HG02623 (cell line): Measurements from ENCODE around the gene MAP6D1.
"Not testable (repeated sequence)": the region's sequence is repeated elsewhere in the genome, so short reads cannot be mapped to it uniquely, and the experiment has no call there.

Experiments
- ATAC-seq: cut with Tn5 transposase; IDR thresholded peaks from one replicate; pipeline ENCODE4 v1.9.1; 2021; ENCODE audit warnings: moderate library complexity; ENCODE audit not compliant: unreplicated experiment

Gene MAP6D1

GRCh38 chr3:183801601-183802000, 23.8 kb downstream of the MAP6D1 start:
- ATAC-seq: no peak

DNA sequence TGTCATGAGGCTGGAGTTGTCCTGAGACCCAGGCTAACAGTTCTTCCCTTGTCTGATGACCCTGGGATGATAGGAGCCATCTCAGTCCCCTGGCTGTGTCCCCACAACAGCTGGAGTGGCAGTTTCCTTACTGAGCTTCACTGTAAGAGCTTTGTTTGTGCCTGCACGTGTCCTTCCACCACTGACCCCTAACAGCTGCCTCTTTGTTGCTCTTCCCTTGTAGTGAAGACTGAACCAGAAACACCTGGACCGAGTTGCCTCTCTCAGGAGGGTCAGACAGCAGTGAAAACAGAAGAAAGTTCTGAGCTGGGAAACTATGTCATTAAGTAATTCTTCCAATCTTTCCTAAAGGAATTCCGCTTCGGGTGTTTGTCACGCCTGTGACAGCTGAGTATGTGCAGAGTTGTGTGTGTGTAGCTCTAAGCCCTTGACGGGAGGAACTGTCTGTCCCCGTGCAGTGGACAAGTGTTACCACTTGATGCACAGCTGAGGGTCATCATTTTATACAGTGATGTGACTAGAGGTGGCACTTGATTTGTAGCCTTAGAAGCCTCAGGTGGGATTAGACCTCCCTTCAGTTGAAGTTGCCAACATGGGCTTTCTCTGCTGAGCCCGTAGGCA, 25.0 kb downstream of the MAP6D1 start:
- ATAC-seq: no peak

DNA sequence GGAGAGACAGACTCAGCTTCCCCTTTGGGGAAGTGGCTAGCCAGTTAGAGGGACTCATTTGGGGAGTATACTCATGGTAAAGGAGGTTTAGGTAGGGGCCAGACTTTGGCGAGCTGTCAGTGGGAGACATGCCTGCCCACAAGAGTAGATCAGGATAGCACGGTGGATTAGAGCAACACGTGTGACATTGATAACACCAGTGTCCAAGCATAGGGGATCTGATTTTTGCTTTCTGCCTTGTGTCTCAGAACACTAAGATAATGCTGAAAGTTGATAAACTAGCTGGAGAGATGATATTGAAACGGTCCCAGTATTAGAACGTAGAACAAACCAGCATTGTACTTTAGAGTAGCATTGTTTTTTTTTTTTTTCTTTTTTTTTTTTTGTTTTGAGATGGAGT, 25.9 kb downstream of the MAP6D1 start:
- no peak for ATAC-seq

DNA sequence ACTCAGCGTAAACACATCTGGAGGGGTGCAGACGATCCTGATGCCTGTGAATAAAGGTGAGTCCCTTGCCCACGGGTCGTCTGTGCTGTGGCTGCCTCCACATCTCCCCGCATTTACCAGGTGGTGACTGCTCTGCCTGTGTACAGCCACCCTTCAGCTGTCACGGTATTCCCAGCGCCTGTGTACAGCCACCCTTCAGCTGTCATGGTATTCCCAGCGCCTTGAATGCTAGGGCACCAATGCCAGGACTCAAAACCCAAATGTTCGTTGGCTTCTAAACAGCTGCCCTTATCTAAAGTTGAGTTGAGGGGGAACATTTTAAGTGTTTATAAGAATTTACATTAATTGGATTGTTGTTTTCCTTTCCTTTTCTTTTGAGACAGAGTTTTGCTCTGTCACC, 27.4 kb downstream of the MAP6D1 start:
- no peak for ATAC-seq

GRCh38 chr3:183796372-183796771, 29.0 kb downstream of the MAP6D1 start:
- no peak for ATAC-seq

DNA sequence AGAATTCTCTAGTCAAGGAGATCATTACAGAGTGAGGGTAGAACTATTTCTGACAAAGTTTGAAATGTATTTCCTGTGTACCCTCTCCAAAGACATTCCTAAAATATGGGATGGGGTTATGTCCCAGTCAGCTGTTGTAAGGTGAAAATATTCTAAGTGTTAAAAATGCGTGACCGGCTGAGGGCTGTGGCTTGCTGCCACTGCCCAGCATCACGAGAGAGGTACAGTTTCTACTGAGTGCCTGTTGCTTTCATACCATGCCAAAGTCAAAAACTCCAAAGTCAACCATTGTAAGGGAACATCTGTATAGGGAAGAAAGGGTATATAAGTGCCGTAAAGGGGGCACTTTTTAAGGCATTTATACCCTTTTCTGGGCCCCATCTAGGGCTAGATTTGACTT, 30.9 kb downstream of the MAP6D1 start:
- no peak for ATAC-seq

- no peak for ATAC-seq
These were observed 32.4 kb downstream of the MAP6D1 start for GRCh38 chr3:183792976-183793375.

GRCh38 chr3:183790700-183791099, 34.7 kb downstream of the MAP6D1 start:
- ATAC-seq: no peak

DNA sequence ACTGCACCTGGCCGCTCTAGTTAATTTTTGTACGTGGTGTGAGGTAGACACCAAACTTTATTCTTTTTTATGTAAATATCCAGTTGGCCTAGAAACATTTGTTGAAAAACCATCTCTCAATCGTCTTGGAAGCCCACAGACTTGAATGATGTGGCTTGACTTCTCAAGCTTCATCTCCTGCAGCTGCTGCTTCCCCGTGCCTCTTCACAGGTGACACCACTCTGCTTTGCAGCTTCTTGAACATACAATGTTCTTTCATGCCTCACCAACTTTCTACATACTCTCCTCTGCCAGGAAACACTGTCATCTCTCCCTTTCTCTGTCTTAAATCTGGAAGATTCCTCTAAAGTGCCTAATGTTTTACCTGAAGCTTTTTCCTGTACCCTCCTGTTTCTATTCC, 35.6 kb downstream of the MAP6D1 start:
- ATAC-seq: no peak

DNA sequence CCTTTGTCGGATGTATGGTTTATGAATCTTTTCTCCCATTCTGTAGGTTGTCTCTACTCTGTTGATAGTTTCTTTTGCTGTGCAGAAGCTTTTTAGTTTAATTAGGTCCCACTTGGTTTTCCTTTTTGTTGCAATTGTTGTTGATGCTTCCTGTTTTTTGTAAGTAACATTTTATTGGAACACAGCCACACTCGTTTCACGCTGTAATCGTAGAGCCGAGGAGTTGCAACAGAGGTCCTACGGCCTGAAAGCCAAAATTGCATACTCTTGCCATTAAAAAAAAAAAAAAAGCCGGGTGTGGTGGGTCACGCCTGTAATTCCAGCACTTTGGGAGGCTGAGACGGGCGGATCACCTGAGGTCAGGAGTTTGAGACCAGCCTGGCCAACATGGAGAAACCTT, 40.9 kb downstream of the MAP6D1 start:
- ATAC-seq: not testable (repeated sequence)

DNA sequence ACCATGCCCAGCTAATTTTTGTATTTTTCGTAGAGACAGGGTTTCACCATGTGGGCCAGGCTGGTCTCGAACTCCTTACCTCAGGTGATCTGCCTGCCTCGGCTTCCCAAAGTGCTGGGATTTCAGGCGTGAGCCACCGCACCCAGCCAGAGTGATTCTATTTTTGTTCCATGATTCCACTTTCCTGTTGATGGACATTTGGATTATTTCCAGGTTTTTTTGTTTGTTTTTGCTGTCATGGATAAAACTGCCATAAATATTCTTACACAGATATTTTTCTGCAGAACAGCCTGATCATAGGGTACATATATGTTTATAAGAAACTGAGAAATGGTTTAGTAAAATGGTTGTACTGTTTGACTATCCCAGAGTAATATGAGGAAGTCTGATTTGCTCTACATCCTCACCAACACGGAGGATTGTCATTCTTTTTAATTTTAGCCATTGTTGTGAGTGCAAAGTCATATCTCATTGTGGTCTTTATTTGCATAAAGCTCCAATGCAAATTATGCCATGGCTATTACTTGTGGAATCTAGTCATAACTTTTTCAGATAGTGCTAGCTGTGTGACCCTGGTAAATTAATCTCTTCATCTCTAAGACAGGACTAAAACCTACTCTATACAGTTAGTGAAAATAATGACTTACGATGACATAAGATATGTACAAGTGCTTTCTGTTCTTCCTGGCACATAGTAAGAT, 42.7 kb downstream of the MAP6D1 start:
- no peak for ATAC-seq

DNA sequence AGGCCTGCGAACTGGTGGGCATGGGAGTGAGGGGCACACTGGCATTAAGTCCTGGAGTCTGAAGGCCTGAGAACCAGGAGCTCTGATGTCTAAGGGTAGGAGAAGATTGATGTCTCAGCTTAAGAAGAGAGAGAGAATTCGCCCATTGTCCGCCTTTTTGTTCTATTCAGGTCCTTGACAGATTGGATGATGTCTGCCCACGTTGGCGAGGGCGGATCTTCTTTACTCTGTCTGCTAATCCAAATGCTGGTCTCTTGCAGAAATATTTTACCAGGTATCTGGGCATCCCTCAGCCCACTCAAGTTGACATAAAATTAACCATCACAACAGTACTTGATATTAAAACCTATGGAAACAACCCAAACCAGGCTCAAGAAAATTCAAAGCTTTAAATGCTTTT, 44.1 kb downstream of the MAP6D1 start:
- ATAC-seq: no peak

DNA sequence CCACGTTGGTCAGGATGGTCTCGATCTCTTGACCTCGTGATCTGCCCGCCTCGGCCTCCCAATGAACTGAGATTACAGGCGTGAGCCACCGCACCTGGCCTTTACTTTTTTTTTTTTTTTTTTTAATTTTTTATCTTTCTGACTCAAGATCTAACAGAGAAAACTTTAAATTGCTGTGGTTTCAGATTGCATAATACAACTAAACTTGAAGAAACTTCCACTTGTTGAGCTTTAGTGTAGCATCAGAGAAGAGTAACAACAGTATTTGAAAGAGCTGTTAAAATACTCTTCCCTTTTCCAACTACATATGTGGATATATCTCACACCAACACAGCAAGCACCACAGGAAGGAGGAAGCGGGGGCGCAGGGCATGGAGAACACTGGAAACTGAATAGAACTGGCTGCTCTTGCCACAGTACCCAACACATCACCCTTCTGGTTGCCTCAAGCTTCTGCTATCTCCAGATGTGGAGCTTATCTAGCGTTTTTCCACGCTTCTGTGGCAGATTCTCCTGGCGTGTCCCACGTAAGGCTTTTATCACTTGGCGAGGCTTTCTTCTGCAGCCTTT, 45.4 kb downstream of the MAP6D1 start:
- no peak for ATAC-seq

- no peak for ATAC-seq
These were observed 48.3 kb downstream of the MAP6D1 start for GRCh38 chr3:183777016-183777618.

DNA sequence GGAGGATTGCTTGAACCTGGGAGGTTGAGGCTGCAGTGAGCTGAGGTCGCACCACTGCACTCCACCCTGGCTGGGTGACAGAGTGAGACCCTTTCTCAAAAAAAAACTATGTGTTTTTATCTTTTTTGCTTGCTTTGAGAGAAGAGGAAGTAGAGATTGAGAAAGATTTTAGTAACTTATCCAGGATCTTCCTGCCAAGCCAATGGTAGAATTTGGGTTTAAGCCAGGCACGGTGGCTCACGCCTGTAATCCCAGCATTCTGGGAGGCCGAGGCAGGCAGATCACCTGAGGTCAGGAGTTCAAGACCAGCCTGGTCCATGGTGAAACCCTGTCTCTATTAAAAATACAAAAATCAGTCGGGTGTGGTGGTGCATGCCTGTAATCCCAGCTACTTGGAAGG, 48.9 kb downstream of the MAP6D1 start:
- ATAC-seq: not testable (repeated sequence)

- ATAC-seq: no peak
These were observed 49.6 kb downstream of the MAP6D1 start for GRCh38 chr3:183775781-183776180.

GRCh38 chr3:183774631-183775030, 50.7 kb downstream of the MAP6D1 start:
- no peak for ATAC-seq

GRCh38 chr3:183769453-183769852, 55.9 kb downstream of the MAP6D1 start:
- ATAC-seq: no peak

- ATAC-seq: no peak
These were observed 57.3 kb downstream of the MAP6D1 start for GRCh38 chr3:183768114-183768513.

DNA sequence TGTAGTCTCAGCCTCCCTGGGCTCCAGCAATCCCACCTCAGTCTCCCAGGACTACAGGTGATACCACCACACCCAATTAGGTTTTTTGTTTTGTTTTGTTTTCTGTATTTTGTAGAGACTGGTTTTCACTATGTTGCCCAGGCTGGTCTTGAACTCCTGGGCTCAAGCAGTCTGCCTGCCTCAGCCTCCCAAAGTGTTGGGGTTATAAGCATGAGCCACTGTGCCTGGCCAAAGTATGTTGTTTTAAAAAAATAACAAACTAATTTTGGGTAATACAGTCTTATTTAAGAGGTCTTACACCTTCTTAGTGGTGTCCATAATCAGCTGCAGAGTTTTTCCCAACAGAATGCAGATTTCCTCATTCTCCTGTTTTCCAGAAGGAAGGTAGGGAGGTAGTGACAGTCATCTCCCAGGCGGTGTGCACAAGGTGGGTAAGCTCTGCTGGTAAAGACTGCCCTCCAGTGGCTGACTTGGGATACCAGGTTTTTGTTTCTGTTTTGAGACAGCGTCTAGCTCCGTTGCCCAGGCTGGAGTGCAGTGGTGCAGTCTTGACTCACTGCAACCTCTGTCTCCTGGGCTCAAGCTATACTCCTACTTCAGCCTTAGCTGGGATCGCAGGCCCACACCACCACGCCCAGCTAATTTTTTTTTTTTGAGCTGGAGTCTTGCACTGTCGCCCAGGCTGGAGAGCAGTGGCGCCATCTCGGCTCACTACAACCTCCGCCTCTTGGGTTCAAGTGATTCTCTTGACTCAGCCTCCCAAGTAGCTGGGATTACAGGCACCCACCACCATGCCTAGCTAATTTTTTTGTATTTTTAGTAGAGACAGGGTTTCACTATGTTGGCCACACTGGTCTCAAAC, 58.4 kb downstream of the MAP6D1 start:
- no peak for ATAC-seq

GRCh38 chr3:183766107-183766506, 59.3 kb downstream of the MAP6D1 start:
- ATAC-seq: no peak
